ENCODE data around the gene HCN4. TPM values are rescaled to one million over a fixed set of nuclear protein-coding genes. Genes with fewer than 3 reads are reported as not detected.

HCN4 gene
- total and polyA plus RNA-seq, 4 donors, result not detected

DNA sequence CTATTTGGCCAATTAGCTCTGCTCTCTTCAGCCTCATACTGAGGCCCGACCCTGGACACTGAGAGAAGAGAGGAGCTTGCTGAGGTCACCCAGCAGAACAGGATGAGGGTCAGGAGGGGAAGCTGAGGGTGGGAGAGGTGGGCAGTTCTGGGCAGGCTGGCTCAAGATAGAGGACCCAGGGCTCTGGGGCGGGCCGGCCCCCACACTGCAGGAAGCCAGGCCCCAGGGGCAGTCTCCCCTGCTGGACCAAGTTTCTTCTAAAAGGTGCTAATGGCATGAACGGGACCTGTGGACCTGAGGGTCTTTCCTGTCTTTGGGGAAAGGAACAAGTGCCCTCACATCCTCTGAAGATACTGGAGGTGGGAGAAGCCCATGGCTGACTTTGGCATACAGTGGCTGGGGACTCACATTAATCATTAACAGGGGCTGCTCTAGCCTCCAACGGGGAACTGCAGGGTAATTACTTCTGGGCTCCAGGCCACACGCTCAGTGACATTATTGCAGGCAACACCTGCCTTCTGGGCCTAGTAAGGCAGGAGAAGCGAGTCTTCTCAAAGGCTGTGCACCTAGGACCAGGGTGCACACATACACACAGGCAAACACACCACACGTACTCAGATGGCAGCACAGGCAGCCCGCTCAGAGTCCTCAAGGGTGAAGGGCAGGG, 10.6 kb downstream of the HCN4 start (continued):
- TF ChIP-seq, protein P1, sequence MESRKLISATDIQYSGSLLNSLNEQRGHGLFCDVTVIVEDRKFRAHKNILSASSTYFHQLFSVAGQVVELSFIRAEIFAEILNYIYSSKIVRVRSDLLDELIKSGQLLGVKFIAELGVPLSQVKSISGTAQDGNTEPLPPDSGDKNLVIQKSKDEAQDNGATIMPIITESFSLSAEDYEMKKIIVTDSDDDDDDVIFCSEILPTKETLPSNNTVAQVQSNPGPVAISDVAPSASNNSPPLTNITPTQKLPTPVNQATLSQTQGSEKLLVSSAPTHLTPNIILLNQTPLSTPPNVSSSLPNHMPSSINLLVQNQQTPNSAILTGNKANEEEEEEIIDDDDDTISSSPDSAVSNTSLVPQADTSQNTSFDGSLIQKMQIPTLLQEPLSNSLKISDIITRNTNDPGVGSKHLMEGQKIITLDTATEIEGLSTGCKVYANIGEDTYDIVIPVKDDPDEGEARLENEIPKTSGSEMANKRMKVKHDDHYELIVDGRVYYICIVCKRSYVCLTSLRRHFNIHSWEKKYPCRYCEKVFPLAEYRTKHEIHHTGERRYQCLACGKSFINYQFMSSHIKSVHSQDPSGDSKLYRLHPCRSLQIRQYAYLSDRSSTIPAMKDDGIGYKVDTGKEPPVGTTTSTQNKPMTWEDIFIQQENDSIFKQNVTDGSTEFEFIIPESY (IDR thresholded peaks at IDR 0.05), result no peak
- TF ChIP-seq NR2F2 (IDR thresholded peaks at IDR 0.05), result no peak

DNA sequence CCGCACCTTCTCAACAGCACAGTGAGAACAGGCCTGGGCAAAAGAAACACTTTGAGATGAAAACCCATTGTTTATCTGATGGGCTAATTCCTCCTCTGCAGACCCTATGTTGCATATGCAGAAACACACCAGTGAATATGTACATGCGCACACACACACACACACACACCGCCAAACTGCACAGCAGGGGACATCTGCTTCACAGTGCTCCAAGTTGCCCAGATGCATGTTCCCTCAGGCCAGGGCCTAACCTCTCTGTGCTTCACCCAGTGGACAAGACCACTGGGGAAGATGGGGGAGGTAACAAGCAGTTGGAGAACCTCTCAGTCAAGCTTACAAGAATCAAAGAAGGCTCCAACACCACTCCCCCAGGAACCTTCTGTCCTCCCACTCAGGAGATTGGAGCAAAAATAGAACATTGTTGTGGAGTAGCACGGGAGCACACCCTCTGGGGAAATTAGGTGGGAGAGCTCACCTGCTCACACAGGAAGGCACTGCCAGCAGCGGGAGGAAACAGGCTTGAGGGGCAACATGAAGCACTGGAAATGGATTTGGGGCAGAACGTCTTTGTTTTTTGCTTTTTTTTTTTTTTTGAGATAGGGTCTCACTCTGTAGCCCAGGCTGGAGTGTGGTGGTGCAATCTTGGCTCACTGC, 13.0 kb downstream of the HCN4 start:
- WGBS, result 90% methylated on average over 6 of the region's 6 CpGs
- Histone ChIP-seq H3K4me3 (ENCODE audit: low read depth in 1 of 3, low read length in 3 of 3) (no peak overlapping the region), H3K27me3 (ENCODE audit: control insufficient read depth in 4 of 4, insufficient read depth in 4 of 4, low read length in 3 of 4) (peaks cover 0 to 3% (median 0%) of the 10 kb centered on the region in 4 donors), H3K27ac (ENCODE audit: low read depth in 1 of 2, low read length in 2 of 2) (no peak overlapping the region), H3K36me3 (ENCODE audit: control insufficient read depth in 4 of 4, insufficient read depth in 3 of 4, low read depth in 1 of 4, low read length in 3 of 4) (no peaks in the 10 kb centered on the region), H3K9me3 (ENCODE audit: control insufficient read depth in 4 of 4, low read length in 3 of 4) (no peaks in the 10 kb centered on the region), H3K4me1 (ENCODE audit: control insufficient read depth in 4 of 4, insufficient read depth in 4 of 4, low read length in 3 of 4) (no peaks in the 10 kb centered on the region), H3K9ac (ENCODE audit: low read depth in 1 of 2, low read length in 2 of 2) (no peak overlapping the region)
- TF ChIP-seq YY1 (IDR thresholded peaks at IDR 0.05) (no peak), FOXA1 (IDR thresholded peaks at IDR 0.05) (no peak), HNF4G (IDR thresholded peaks at IDR 0.05) (no peak), EGR1 (IDR thresholded peaks at IDR 0.05; ENCODE audit: low read depth in 2 of 2) (no peak), NR2F2 (IDR thresholded peaks at IDR 0.05) (no peak), RXRA (IDR thresholded peaks at IDR 0.05) (no peak), SP1 (IDR thresholded peaks at IDR 0.05) (no peak), FOXA2 (IDR thresholded peaks at IDR 0.05) (no peak), RAD21 (IDR thresholded peaks at IDR 0.05) (no peak)
- TF ChIP-seq, protein P2, sequence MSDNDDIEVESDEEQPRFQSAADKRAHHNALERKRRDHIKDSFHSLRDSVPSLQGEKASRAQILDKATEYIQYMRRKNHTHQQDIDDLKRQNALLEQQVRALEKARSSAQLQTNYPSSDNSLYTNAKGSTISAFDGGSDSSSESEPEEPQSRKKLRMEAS (IDR thresholded peaks at IDR 0.05), result no peak
- TF ChIP-seq, protein P3, sequence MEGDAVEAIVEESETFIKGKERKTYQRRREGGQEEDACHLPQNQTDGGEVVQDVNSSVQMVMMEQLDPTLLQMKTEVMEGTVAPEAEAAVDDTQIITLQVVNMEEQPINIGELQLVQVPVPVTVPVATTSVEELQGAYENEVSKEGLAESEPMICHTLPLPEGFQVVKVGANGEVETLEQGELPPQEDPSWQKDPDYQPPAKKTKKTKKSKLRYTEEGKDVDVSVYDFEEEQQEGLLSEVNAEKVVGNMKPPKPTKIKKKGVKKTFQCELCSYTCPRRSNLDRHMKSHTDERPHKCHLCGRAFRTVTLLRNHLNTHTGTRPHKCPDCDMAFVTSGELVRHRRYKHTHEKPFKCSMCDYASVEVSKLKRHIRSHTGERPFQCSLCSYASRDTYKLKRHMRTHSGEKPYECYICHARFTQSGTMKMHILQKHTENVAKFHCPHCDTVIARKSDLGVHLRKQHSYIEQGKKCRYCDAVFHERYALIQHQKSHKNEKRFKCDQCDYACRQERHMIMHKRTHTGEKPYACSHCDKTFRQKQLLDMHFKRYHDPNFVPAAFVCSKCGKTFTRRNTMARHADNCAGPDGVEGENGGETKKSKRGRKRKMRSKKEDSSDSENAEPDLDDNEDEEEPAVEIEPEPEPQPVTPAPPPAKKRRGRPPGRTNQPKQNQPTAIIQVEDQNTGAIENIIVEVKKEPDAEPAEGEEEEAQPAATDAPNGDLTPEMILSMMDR (IDR thresholded peaks at IDR 0.05; ENCODE audit: low read depth, low read length, missing input control), result no peak
- TF ChIP-seq, protein P4, sequence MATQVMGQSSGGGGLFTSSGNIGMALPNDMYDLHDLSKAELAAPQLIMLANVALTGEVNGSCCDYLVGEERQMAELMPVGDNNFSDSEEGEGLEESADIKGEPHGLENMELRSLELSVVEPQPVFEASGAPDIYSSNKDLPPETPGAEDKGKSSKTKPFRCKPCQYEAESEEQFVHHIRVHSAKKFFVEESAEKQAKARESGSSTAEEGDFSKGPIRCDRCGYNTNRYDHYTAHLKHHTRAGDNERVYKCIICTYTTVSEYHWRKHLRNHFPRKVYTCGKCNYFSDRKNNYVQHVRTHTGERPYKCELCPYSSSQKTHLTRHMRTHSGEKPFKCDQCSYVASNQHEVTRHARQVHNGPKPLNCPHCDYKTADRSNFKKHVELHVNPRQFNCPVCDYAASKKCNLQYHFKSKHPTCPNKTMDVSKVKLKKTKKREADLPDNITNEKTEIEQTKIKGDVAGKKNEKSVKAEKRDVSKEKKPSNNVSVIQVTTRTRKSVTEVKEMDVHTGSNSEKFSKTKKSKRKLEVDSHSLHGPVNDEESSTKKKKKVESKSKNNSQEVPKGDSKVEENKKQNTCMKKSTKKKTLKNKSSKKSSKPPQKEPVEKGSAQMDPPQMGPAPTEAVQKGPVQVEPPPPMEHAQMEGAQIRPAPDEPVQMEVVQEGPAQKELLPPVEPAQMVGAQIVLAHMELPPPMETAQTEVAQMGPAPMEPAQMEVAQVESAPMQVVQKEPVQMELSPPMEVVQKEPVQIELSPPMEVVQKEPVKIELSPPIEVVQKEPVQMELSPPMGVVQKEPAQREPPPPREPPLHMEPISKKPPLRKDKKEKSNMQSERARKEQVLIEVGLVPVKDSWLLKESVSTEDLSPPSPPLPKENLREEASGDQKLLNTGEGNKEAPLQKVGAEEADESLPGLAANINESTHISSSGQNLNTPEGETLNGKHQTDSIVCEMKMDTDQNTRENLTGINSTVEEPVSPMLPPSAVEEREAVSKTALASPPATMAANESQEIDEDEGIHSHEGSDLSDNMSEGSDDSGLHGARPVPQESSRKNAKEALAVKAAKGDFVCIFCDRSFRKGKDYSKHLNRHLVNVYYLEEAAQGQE (IDR thresholded peaks at IDR 0.05), result no peak
- TF ChIP-seq, protein P5, sequence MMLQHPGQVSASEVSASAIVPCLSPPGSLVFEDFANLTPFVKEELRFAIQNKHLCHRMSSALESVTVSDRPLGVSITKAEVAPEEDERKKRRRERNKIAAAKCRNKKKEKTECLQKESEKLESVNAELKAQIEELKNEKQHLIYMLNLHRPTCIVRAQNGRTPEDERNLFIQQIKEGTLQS (IDR thresholded peaks at IDR 0.05), result no peak
- TF ChIP-seq, protein P1 (IDR thresholded peaks at IDR 0.05), result no peak
- no peak for DNase-seq (ENCODE audit: low spot score)
